GM18907 (cell line): ENCODE results near the gene ANKRD63.

Experiments used
- ATAC-seq: cut with Tn5 transposase; IDR thresholded peaks from one replicate; pipeline ENCODE4 v1.9.1; 2021; ENCODE audit warnings: mild to moderate bottlenecking, moderate library complexity; ENCODE audit not compliant: unreplicated experiment

The ANKRD63 gene

GRCh38 chr15:40245666-40246450 lies 37.0 kb downstream of the ANKRD63 start:
- no peak for ATAC-seq

- ATAC-seq = no peak
Observed at GRCh38 chr15:40244961-40245523, 37.8 kb downstream of the ANKRD63 start.

- no peak for ATAC-seq
Observed at GRCh38 chr15:40243126-40243810, 39.6 kb downstream of the ANKRD63 start.

GRCh38 chr15:40242601-40243000 lies 40.3 kb downstream of the ANKRD63 start:
- no peak for ATAC-seq

- no peak for ATAC-seq
Observed at GRCh38 chr15:40242213-40242599, 40.7 kb downstream of the ANKRD63 start.

- ATAC-seq = no peak
Observed at GRCh38 chr15:40241269-40242212, 41.3 kb downstream of the ANKRD63 start.

GRCh38 chr15:40240619-40241221 lies 42.1 kb downstream of the ANKRD63 start:
- no peak for ATAC-seq

- ATAC-seq = no peak
Observed at GRCh38 chr15:40239693-40240618, 42.9 kb downstream of the ANKRD63 start.

- ATAC-seq = no peak
Observed at GRCh38 chr15:40239404-40239692, 43.5 kb downstream of the ANKRD63 start.

- ATAC-seq = no peak
Observed at GRCh38 chr15:40238532-40239403, 44.1 kb downstream of the ANKRD63 start, which contains the start of gene PAK6. Gene PAK6, plus strand, starts transcription at chr15:40239063. Its CDS starts 25,723 bp downstream, at chr15:40264786.

GRCh38 chr15:40235201-40235885 lies 47.5 kb downstream of the ANKRD63 start:
- no peak for ATAC-seq

- no peak for ATAC-seq
Observed at GRCh38 chr15:40234783-40235182, 48.1 kb downstream of the ANKRD63 start.

GRCh38 chr15:40233727-40234577 lies 48.9 kb downstream of the ANKRD63 start:
- no peak for ATAC-seq

GRCh38 chr15:40232625-40233070 lies 50.2 kb downstream of the ANKRD63 start:
- ATAC-seq = no peak
